ENCODE measurements around the gene IGSF21.

DNA sequence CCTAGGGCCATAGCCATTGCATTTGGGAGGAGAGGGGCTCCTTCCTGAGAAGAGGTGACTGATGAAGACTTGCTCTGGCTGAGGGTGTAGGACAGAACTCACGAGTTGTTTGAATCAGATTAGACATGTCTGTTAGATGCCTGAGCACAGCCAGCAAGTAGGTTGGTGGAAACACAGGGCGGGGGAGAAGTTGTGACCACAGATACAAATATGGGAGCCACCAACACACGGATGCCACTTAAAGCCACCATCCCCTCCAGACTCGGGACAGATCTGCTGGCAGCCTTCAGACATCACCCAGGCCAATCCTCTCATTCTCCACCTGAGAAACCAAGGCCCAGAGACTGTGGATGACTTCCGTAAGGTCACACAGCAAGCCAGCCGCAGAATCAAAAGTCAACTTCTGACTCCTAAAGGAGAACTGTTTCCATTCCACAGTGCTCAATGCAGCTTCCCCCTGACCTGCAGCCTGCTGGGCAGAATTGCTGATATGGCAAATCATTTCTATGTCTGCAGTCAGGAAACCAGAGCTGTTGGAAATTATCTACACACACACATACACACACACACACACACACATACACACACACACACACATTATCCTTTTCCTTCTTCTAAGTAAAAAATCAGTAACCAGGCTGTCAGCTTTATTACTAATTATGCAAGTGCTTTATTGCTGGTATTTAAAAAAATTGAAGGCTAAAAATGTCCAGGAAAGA lies 196.7 kb downstream of the IGSF21 start:
- TF ChIP-seq, protein P1, sequence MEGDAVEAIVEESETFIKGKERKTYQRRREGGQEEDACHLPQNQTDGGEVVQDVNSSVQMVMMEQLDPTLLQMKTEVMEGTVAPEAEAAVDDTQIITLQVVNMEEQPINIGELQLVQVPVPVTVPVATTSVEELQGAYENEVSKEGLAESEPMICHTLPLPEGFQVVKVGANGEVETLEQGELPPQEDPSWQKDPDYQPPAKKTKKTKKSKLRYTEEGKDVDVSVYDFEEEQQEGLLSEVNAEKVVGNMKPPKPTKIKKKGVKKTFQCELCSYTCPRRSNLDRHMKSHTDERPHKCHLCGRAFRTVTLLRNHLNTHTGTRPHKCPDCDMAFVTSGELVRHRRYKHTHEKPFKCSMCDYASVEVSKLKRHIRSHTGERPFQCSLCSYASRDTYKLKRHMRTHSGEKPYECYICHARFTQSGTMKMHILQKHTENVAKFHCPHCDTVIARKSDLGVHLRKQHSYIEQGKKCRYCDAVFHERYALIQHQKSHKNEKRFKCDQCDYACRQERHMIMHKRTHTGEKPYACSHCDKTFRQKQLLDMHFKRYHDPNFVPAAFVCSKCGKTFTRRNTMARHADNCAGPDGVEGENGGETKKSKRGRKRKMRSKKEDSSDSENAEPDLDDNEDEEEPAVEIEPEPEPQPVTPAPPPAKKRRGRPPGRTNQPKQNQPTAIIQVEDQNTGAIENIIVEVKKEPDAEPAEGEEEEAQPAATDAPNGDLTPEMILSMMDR (IDR thresholded peaks at IDR 0.05 in 2 of 3, conservative IDR thresholded peaks at IDR 0.05 in 1 of 3; ENCODE audit: control insufficient read depth in 2 of 3, extremely low read depth in 1 of 3, insufficient read depth in 1 of 3, low read depth in 3 of 3, low read length in 3 of 3), result no peak
- TF ChIP-seq CHD1 (IDR thresholded peaks at IDR 0.05; ENCODE audit: low read depth, low read length), result no peak
- TF ChIP-seq POLR2AphosphoS2 (IDR thresholded peaks at IDR 0.05; ENCODE audit: low read depth, low read length), result no peak
- TF ChIP-seq, protein P2, sequence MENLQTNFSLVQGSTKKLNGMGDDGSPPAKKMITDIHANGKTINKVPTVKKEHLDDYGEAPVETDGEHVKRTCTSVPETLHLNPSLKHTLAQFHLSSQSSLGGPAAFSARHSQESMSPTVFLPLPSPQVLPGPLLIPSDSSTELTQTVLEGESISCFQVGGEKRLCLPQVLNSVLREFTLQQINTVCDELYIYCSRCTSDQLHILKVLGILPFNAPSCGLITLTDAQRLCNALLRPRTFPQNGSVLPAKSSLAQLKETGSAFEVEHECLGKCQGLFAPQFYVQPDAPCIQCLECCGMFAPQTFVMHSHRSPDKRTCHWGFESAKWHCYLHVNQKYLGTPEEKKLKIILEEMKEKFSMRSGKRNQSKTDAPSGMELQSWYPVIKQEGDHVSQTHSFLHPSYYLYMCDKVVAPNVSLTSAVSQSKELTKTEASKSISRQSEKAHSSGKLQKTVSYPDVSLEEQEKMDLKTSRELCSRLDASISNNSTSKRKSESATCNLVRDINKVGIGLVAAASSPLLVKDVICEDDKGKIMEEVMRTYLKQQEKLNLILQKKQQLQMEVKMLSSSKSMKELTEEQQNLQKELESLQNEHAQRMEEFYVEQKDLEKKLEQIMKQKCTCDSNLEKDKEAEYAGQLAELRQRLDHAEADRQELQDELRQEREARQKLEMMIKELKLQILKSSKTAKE (IDR thresholded peaks at IDR 0.05; ENCODE audit: low read depth, poor library complexity, severe bottlenecking), result no peak
- TF ChIP-seq, protein P3, sequence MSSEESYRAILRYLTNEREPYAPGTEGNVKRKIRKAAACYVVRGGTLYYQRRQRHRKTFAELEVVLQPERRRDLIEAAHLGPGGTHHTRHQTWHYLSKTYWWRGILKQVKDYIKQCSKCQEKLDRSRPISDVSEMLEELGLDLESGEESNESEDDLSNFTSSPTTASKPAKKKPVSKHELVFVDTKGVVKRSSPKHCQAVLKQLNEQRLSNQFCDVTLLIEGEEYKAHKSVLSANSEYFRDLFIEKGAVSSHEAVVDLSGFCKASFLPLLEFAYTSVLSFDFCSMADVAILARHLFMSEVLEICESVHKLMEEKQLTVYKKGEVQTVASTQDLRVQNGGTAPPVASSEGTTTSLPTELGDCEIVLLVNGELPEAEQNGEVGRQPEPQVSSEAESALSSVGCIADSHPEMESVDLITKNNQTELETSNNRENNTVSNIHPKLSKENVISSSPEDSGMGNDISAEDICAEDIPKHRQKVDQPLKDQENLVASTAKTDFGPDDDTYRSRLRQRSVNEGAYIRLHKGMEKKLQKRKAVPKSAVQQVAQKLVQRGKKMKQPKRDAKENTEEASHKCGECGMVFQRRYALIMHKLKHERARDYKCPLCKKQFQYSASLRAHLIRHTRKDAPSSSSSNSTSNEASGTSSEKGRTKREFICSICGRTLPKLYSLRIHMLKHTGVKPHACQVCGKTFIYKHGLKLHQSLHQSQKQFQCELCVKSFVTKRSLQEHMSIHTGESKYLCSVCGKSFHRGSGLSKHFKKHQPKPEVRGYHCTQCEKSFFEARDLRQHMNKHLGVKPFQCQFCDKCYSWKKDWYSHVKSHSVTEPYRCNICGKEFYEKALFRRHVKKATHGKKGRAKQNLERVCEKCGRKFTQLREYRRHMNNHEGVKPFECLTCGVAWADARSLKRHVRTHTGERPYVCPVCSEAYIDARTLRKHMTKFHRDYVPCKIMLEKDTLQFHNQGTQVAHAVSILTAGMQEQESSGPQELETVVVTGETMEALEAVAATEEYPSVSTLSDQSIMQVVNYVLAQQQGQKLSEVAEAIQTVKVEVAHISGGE (CRISPR knock-in tag; IDR thresholded peaks at IDR 0.05), result no peak
- TF ChIP-seq EZH2 (IDR thresholded peaks at IDR 0.05; ENCODE audit: borderline replicate concordance, control insufficient read depth, low read depth, low read length), result no peak
- TF ChIP-seq HCFC1 (IDR thresholded peaks at IDR 0.05; ENCODE audit: low read length), result no peak

Data from GM12878 (cell line).